ENCODE measurements around the gene PEX5L. TPM values are rescaled to one million over a fixed set of nuclear protein-coding genes. Genes with fewer than 3 reads are reported as not detected.
"Not testable (repeated sequence)": the region's sequence is repeated elsewhere in the genome, so short reads cannot be mapped to it uniquely, and the experiment has no call there.

Gene PEX5L
- total and polyA plus RNA-seq, 2 donors, result 0.03 to 0.11 TPM

DNA sequence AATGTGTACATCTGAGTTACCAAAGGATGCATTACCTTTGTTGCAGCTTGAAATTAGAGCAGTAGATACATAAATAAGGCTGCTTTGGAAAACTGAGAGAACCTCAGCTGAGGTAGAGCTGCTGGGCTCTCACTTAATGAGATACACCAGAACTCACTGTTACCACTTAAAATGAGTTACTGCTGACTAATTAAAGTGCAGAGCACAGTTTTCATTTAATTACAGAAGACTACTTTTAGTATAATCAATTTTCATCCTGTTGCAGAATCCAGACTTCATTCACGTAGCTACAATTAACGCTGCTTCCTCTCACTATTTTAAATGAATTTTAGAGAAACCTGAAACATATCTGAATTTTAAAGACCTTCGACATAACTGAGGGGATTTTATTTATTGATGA, 214.4 kb downstream of the PEX5L start:
- Histone ChIP-seq H3K4me3 (ENCODE audit: low read depth, low read length) (no peak overlapping the region), H3K4me1 (ENCODE audit: insufficient read depth) (no peaks in the 10 kb centered on the region), H3K36me3 (ENCODE audit: insufficient read depth) (no peaks in the 10 kb centered on the region), H3K27ac (ENCODE audit: low read depth) (no peak overlapping the region)
- no peak for DNase-seq (ENCODE audit: extremely low spot score)
- WGBS, result 81% methylated on average over 3 of the region's 3 CpGs

DNA sequence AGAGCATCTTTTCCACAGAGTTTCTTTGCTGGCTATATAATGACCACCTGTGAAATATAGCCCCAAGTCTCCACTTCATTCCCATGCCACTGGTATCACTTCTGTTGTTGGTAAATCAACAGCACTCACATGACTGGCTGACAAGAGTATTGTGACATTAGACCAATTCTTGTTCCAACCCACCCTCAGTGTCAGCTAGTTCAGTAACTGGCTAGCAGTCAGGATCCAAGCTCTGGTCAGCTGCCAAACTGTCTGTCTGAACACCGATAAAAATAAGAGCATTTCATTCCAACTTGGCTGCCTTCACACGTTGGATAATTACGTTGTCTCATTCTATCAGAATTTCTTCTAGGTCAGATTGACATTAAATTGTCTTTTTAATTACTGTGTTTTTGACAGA, 217.4 kb downstream of the PEX5L start:
- Histone ChIP-seq H3K36me3 (ENCODE audit: insufficient read depth) (no peaks in the 10 kb centered on the region), H3K4me3 (ENCODE audit: low read depth, low read length) (no peak overlapping the region), H3K27ac (ENCODE audit: low read depth) (no peak overlapping the region), H3K4me1 (ENCODE audit: insufficient read depth) (no peaks in the 10 kb centered on the region)
- no peak for DNase-seq (ENCODE audit: extremely low spot score)
- WGBS, result 70% methylated on average over 3 of the region's 3 CpGs

DNA sequence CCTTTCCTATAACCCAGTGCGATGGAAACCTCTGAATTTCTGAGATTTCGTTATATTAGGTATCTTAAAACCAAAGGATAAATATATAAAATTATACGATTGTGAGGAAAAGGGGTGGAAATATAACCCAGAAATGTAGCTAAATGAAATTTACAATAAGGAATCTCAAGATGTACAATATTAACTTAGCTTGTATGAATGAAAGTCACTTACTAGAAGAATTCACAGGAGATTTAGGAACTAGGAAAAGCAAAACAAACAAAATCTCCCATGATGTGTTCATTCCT, 224.7 kb downstream of the PEX5L start:
- Histone ChIP-seq H3K36me3 (ENCODE audit: insufficient read depth) (no peaks in the 10 kb centered on the region), H3K27ac (ENCODE audit: low read depth) (no peak overlapping the region), H3K4me1 (ENCODE audit: insufficient read depth) (no peaks in the 10 kb centered on the region), H3K4me3 (ENCODE audit: low read depth, low read length) (no peak overlapping the region)
- no peak for DNase-seq (ENCODE audit: extremely low spot score)
- 79% methylated on average over 3 of the region's 3 CpGs for WGBS

GRCh38 chr3:179811321-179812095, 225.2 kb downstream of the PEX5L start:
- Histone ChIP-seq H3K4me1 (ENCODE audit: insufficient read depth) (no peaks in the 10 kb centered on the region), H3K27ac (ENCODE audit: low read depth) (no peak overlapping the region), H3K36me3 (ENCODE audit: insufficient read depth) (no peaks in the 10 kb centered on the region), H3K4me3 (ENCODE audit: low read depth, low read length) (no peak overlapping the region)
- WGBS, result 19% methylated on average over 9 of the region's 9 CpGs
- peak; percentile 18 for DNase-seq (ENCODE audit: extremely low spot score)

DNA sequence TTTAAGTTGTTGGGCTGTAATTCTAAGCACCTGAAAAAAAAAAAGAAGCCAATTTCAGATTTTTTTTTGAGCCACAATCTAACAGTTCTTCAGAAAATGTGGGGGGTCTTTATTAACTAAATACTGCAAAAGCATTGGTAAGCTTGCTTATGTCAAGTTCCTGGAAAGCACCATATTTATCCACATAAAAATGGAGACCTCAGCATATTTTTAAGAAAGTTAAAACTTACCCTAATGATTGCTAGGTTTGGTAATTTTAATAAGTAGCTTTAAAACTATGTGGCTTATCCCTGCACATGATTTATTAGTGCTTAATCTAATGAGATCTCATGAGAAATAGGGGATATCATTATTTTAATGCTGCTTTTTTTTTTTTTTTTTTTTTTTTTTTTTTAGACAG, 227.1 kb downstream of the PEX5L start:
- Histone ChIP-seq H3K36me3 (ENCODE audit: insufficient read depth) (no peaks in the 10 kb centered on the region), H3K4me3 (ENCODE audit: low read depth, low read length) (no peak overlapping the region), H3K4me1 (ENCODE audit: insufficient read depth) (no peaks in the 10 kb centered on the region), H3K27ac (ENCODE audit: low read depth) (no peak overlapping the region)
- DNase-seq (ENCODE audit: extremely low spot score), result no peak

DNA sequence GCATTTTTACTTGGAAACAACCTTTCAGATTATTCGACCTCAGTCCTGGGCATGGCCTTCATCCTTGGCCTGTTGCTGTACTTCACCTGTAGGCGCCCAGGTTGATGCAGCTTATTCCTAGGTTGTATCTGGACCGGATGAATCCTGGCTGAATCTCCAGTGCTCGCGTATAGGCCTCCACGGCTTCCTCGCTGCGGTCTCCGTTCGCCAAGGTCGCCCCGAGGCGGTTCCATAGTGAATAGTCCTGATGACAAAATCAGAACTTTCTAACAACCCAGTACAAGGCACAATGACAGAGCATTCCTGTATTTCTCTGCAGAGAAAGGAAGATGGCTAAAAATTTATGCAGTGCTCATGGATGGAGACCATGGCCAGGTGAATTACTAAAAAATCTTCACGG, 229.1 kb downstream of the PEX5L start:
- H3K4me3 ChIP-seq (ENCODE audit: low read depth, low read length), result no peak overlapping the region
- no peaks in the 10 kb centered on the region for H3K4me1 ChIP-seq (ENCODE audit: insufficient read depth)
- 94% methylated on average over 14 of the region's 14 CpGs for WGBS
- DNase-seq (ENCODE audit: extremely low spot score), result no peak
- no peak overlapping the region for H3K27ac ChIP-seq (ENCODE audit: low read depth)
- H3K36me3 ChIP-seq (ENCODE audit: insufficient read depth), result no peaks in the 10 kb centered on the region

DNA sequence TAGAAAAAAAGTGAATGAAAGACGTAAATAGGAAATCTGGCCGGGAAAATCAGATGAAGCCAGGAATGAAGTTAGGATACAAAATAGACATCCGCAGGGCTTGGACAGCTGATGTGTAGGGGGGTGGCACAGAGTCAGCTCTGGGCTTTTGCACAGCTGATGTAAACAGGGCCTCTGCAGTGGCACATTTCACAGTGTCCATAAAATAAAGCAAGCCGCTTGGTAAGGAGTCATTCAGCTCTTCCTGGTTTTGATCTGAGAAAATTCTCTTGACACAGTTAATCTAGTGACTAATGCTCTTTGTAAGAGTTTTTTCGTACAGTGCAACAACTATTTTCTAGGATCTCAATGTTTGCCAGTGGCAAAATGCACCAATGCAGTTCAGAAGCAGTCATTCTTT, 230.6 kb downstream of the PEX5L start:
- no peaks in the 10 kb centered on the region for H3K4me1 ChIP-seq (ENCODE audit: insufficient read depth)
- H3K4me3 ChIP-seq (ENCODE audit: low read depth, low read length), result no peak overlapping the region
- no peak overlapping the region for H3K27ac ChIP-seq (ENCODE audit: low read depth)
- WGBS, result 62% methylated on average over 5 of the region's 5 CpGs
- H3K36me3 ChIP-seq (ENCODE audit: insufficient read depth), result no peaks in the 10 kb centered on the region
- no peak for DNase-seq (ENCODE audit: extremely low spot score)

- no peak overlapping the region for H3K4me3 ChIP-seq (ENCODE audit: low read depth, low read length)
- H3K4me1 ChIP-seq (ENCODE audit: insufficient read depth), result no peaks in the 10 kb centered on the region
- H3K27ac ChIP-seq (ENCODE audit: low read depth), result no peak overlapping the region
- no peak for DNase-seq (ENCODE audit: extremely low spot score)
- no peaks in the 10 kb centered on the region for H3K36me3 ChIP-seq (ENCODE audit: insufficient read depth)
- WGBS, result 71% methylated on average over 4 of the region's 4 CpGs
These were observed 234.9 kb downstream of the PEX5L start for GRCh38 chr3:179801856-179802255.

DNA sequence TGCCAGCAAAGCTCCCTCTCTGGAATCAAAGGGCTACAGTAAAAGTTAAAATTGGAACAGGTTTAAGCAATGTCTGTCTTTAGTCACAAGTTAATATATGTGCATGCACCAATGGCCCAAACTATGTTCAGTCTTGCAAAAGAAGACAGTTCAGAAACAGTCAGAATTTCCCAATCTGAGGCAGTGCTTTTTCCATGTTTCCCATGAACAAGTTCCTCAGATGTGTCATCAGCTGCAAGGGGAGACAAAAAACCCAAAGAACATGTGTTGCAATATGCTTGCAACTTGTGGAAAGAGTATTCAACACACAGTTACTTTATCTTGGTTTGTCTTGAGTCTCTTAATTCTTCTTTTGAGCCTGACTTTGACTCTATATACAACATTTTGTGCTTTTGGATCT, 235.5 kb downstream of the PEX5L start:
- DNase-seq (ENCODE audit: extremely low spot score), result no peak
- H3K36me3 ChIP-seq (ENCODE audit: insufficient read depth), result no peaks in the 10 kb centered on the region
- H3K4me1 ChIP-seq (ENCODE audit: insufficient read depth), result no peaks in the 10 kb centered on the region
- H3K27ac ChIP-seq (ENCODE audit: low read depth), result no peak overlapping the region
- H3K4me3 ChIP-seq (ENCODE audit: low read depth, low read length), result no peak overlapping the region

DNA sequence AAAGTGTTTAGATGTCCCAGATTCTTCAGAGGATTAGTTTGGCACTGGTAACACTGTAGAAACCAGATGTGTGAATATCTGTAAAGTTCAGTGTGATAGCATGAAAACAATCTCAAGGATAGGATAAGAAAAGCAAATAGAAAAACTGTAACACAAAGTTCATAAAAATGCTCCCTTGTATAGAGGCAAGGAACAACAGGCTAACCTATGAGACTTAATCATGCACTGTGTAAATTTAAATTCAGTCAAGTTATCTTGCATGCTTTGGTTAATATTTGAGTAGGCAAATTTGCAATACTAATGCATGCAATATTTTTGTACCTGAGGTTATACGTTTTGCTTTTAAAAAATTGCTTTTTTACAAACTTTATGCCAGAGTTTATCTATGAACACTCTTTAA, 239.5 kb downstream of the PEX5L start:
- no peaks in the 10 kb centered on the region for H3K4me1 ChIP-seq (ENCODE audit: insufficient read depth)
- no peak for DNase-seq (ENCODE audit: extremely low spot score)
- H3K27ac ChIP-seq (ENCODE audit: low read depth), result no peak overlapping the region
- WGBS, result 71% methylated on average over 1 of the region's 1 CpG
- no peaks in the 10 kb centered on the region for H3K36me3 ChIP-seq (ENCODE audit: insufficient read depth)
- H3K4me3 ChIP-seq (ENCODE audit: low read depth, low read length), result no peak overlapping the region

DNA sequence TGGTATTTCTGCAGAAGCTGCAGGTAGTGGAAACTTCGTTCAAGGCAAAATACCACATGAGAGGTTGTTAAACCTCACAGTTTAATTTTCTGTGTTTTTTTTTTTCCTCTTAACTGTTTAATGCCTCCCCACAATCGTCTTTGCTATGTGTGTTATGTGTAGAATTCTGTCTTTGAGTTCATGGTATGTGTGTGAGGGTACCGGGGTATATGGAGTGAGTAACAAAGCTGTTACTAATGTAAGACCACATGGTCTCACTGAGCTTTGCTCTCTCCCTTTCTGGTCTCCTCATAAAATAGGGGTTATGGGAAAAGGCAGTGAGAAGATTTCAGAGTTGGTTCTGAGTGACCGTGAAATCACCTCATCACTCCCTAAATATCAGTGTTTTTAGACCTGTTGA, 240.3 kb downstream of the PEX5L start:
- no peak overlapping the region for H3K27ac ChIP-seq (ENCODE audit: low read depth)
- no peaks in the 10 kb centered on the region for H3K4me1 ChIP-seq (ENCODE audit: insufficient read depth)
- 58% methylated on average over 4 of the region's 4 CpGs for WGBS
- H3K4me3 ChIP-seq (ENCODE audit: low read depth, low read length), result no peak overlapping the region
- no peak for DNase-seq (ENCODE audit: extremely low spot score)
- H3K36me3 ChIP-seq (ENCODE audit: insufficient read depth), result no peaks in the 10 kb centered on the region

- no peak for DNase-seq (ENCODE audit: extremely low spot score)
- Histone ChIP-seq H3K4me3 (ENCODE audit: low read depth, low read length) (no peak overlapping the region), H3K4me1 (ENCODE audit: insufficient read depth) (no peaks in the 10 kb centered on the region), H3K36me3 (ENCODE audit: insufficient read depth) (no peaks in the 10 kb centered on the region), H3K27ac (ENCODE audit: low read depth) (no peak overlapping the region)
- WGBS, result 59% methylated on average over 4 of the region's 4 CpGs
These were observed 242.4 kb downstream of the PEX5L start for GRCh38 chr3:179794355-179794754.

DNA sequence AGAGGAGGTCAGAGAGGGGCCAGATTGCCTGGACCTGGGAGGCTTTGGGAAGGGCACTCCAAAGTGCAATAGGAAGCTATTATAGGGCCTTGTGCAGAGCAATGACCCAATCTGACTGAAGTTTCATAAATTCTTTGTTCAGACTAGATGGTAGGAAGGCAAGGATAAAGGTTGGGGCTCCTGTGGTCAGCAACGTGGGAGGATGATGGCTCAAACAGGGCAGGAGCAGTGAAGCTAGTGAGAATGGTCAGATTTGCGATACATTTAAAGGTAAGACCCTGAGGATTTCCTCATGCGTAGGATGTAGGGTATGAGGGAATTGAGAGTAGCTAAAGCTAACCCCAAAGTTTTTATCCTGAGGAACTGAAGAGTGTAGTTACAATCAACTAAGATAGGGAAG, 244.9 kb downstream of the PEX5L start:
- H3K27ac ChIP-seq (ENCODE audit: low read depth), result no peak overlapping the region
- no peaks in the 10 kb centered on the region for H3K4me1 ChIP-seq (ENCODE audit: insufficient read depth)
- no peaks in the 10 kb centered on the region for H3K36me3 ChIP-seq (ENCODE audit: insufficient read depth)
- no peak for DNase-seq (ENCODE audit: extremely low spot score)
- 94% methylated on average over 3 of the region's 3 CpGs for WGBS
- H3K4me3 ChIP-seq (ENCODE audit: low read depth, low read length), result no peak overlapping the region

DNA sequence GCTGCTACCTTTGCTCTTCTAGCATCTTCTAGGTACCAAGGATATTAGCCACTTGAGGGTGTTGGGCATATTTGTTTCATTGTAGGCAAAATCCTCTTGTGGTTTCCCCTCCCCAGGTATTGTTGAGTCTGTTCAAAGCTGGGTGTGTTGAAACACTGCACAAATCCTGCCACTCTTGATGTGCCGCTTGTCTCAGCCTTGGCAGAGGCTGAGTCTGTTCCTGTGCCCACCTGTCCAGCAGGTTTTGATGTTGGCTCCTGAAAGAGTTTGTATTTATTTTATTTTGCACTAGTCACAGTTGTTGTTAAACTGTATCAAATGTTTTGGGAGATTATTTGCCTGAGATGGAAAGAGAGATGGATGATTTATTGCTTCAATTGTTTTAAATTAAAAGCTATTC, 247.7 kb downstream of the PEX5L start:
- H3K27ac ChIP-seq (ENCODE audit: low read depth), result no peak overlapping the region
- 96% methylated on average over 1 of the region's 1 CpG for WGBS
- no peaks in the 10 kb centered on the region for H3K36me3 ChIP-seq (ENCODE audit: insufficient read depth)
- no peaks in the 10 kb centered on the region for H3K4me1 ChIP-seq (ENCODE audit: insufficient read depth)
- DNase-seq (ENCODE audit: extremely low spot score), result no peak
- H3K4me3 ChIP-seq (ENCODE audit: low read depth, low read length), result no peak overlapping the region

GRCh38 chr3:179782841-179783240, 253.9 kb downstream of the PEX5L start:
- DNase-seq (ENCODE audit: extremely low spot score); H3K27ac ChIP-seq (ENCODE audit: low read depth); H3K4me1 ChIP-seq (ENCODE audit: insufficient read depth); H3K4me3 ChIP-seq (ENCODE audit: low read depth, low read length); H3K36me3 ChIP-seq (ENCODE audit: insufficient read depth): not testable (repeated sequence)
- 97% methylated on average over 5 of the region's 5 CpGs for WGBS
